Measurements from ENCODE around the gene ITGA1. TPM values are rescaled to one million over a fixed set of nuclear protein-coding genes. Genes with fewer than 3 reads are reported as not detected.

Gene ITGA1
- total and polyA plus RNA-seq, 2 donors (not counting 1 experiment from before 2014, with no cell fraction given) = 0.74 TPM; not detected in 1

DNA sequence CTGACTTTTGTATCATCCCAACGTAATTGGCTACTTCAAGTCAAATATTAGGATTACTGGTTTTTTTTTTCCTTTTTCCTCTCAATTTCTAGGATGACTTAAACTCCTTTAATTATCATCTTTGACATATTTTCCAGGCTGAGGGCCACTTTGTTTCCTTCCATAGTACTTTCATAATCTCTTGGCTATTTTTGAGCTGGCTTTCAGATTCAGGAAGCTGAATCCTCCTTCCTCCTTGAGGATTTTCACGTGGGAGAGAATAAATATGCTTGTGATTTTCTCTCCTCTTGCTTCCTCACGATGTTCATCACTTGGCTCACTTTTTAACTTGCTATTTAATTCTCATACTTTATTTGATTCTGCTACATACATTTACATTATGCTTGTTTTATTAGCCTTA is 88.1 kb downstream of the ITGA1 start:
- peaks cover 34% of the 10 kb centered on the region for H3K27me3 Mint-ChIP-seq
- no peak overlapping the region for H3K9ac ChIP-seq (ENCODE audit: low read length)
- H3K36me3 ChIP-seq (replicated peaks in 1 of 2; ENCODE audit: control extremely low read depth in 1 of 2, control insufficient read depth in 1 of 2, extremely low read depth in 1 of 2, insufficient read depth in 2 of 2, low read length in 1 of 2) = no peaks in the 10 kb centered on the region
- H3K4me2 ChIP-seq (replicated peaks; ENCODE audit: low read depth, low read length, poor library complexity, severe bottlenecking) = no peak overlapping the region
- intact Hi-C loops (cut with micrococcal nuclease) = no loop called here
- TF ChIP-seq, protein P1, sequence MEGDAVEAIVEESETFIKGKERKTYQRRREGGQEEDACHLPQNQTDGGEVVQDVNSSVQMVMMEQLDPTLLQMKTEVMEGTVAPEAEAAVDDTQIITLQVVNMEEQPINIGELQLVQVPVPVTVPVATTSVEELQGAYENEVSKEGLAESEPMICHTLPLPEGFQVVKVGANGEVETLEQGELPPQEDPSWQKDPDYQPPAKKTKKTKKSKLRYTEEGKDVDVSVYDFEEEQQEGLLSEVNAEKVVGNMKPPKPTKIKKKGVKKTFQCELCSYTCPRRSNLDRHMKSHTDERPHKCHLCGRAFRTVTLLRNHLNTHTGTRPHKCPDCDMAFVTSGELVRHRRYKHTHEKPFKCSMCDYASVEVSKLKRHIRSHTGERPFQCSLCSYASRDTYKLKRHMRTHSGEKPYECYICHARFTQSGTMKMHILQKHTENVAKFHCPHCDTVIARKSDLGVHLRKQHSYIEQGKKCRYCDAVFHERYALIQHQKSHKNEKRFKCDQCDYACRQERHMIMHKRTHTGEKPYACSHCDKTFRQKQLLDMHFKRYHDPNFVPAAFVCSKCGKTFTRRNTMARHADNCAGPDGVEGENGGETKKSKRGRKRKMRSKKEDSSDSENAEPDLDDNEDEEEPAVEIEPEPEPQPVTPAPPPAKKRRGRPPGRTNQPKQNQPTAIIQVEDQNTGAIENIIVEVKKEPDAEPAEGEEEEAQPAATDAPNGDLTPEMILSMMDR (IDR thresholded peaks at IDR 0.05) = no peak
- no peak for TF ChIP-seq EZH2 (IDR thresholded peaks at IDR 0.05; ENCODE audit: borderline replicate concordance, insufficient read depth, low read depth, low read length, poor library complexity, severe bottlenecking)
- ATAC-seq (ENCODE audit: low read depth) (no peak), DNase-seq (no peak)
- no peaks in the 10 kb centered on the region for H3K4me1 Mint-ChIP-seq
- no peak overlapping the region for H3K4me3 Mint-ChIP-seq
- no peak overlapping the region for H3K27ac ChIP-seq (ENCODE audit: low read length in 2 of 2)
- peaks cover 0 to 5% (median 0%) of the 10 kb centered on the region in 4 experiments for H3K27me3 ChIP-seq (replicated peaks in 1 of 4; ENCODE audit: control extremely low read depth in 1 of 4, control insufficient read depth in 3 of 4, insufficient read depth in 4 of 4, low read length in 3 of 4)
- no peak overlapping the region for H2AFZ ChIP-seq (ENCODE audit: insufficient read depth, low read depth, low read length, poor library complexity, severe bottlenecking)
- no peaks in the 10 kb centered on the region for H3K4me1 ChIP-seq (ENCODE audit: control insufficient read depth in 2 of 2, insufficient read depth in 2 of 2, low read length in 2 of 2)
- no peaks in the 10 kb centered on the region for H4K20me1 ChIP-seq (ENCODE audit: control insufficient read depth, insufficient read depth, low read length, poor library complexity, severe bottlenecking)
- ChIA-PET POLR2A (no interaction called here), CTCF (no interaction called here)
- H3K9me3 Mint-ChIP-seq (ENCODE audit: insufficient read depth) = no peaks in the 10 kb centered on the region
- no peak overlapping the region for H3K4me3 ChIP-seq (ENCODE audit: control extremely low read depth in 1 of 5, extremely low read depth in 1 of 5, insufficient read depth in 1 of 5, low read depth in 2 of 5, low read length in 4 of 5)
- H3K27ac Mint-ChIP-seq = no peak overlapping the region
- no CpG with 5 or more reads among the region's 3 CpGs for WGBS (ENCODE audit: insufficient coverage)
- no peaks in the 10 kb centered on the region for H3K9me3 ChIP-seq (ENCODE audit: control extremely low read depth in 1 of 3, control insufficient read depth in 2 of 3, insufficient read depth in 1 of 3, low read length in 2 of 3)
- H3K79me2 ChIP-seq (ENCODE audit: control insufficient read depth, insufficient read depth, low read length) = no peaks in the 10 kb centered on the region

DNA sequence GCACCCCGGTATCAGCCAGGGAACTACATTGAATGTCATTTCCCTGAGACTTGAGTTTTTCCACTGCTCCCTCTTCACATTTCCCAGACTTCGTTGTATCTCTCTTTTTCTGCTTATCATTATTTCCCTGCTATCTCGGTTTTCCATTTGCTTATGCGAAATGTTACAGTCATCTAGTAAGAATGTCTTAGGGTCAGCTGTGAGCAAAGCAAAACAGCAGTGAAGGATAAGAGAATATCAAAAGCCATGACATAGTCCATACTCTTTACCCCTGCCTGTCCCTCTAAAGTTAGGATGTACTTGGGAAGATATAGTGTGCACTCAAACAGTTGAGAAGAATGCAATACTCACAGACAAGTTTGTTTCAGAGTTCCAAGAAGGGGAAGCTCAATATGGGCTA is 88.7 kb downstream of the ITGA1 start:
- Mint-ChIP-seq H3K4me3 (no peak overlapping the region), H3K27me3 (peaks cover 34% of the 10 kb centered on the region), H3K4me1 (no peaks in the 10 kb centered on the region), H3K27ac (no peak overlapping the region), H3K9me3 (ENCODE audit: insufficient read depth) (no peaks in the 10 kb centered on the region)
- Histone ChIP-seq H3K27ac (ENCODE audit: low read length in 2 of 2) (no peak overlapping the region), H3K4me3 (ENCODE audit: control extremely low read depth in 1 of 5, extremely low read depth in 1 of 5, insufficient read depth in 1 of 5, low read depth in 2 of 5, low read length in 4 of 5) (no peak overlapping the region), H3K4me2 (replicated peaks; ENCODE audit: low read depth, low read length, poor library complexity, severe bottlenecking) (no peak overlapping the region), H2AFZ (ENCODE audit: insufficient read depth, low read depth, low read length, poor library complexity, severe bottlenecking) (no peak overlapping the region), H3K4me1 (ENCODE audit: control insufficient read depth in 2 of 2, insufficient read depth in 2 of 2, low read length in 2 of 2) (no peaks in the 10 kb centered on the region), H3K27me3 (replicated peaks in 1 of 4; ENCODE audit: control extremely low read depth in 1 of 4, control insufficient read depth in 3 of 4, insufficient read depth in 4 of 4, low read length in 3 of 4) (peaks cover 0 to 5% (median 0%) of the 10 kb centered on the region in 4 experiments), H3K9me3 (ENCODE audit: control extremely low read depth in 1 of 3, control insufficient read depth in 2 of 3, insufficient read depth in 1 of 3, low read length in 2 of 3) (no peaks in the 10 kb centered on the region), H4K20me1 (ENCODE audit: control insufficient read depth, insufficient read depth, low read length, poor library complexity, severe bottlenecking) (no peaks in the 10 kb centered on the region), H3K9ac (ENCODE audit: low read length) (no peak overlapping the region), H3K79me2 (ENCODE audit: control insufficient read depth, insufficient read depth, low read length) (no peaks in the 10 kb centered on the region), H3K36me3 (replicated peaks in 1 of 2; ENCODE audit: control extremely low read depth in 1 of 2, control insufficient read depth in 1 of 2, extremely low read depth in 1 of 2, insufficient read depth in 2 of 2, low read length in 1 of 2) (no peaks in the 10 kb centered on the region)
- ChIA-PET CTCF (no interaction called here), POLR2A (no interaction called here)
- TF ChIP-seq EZH2 (IDR thresholded peaks at IDR 0.05; ENCODE audit: borderline replicate concordance, insufficient read depth, low read depth, low read length, poor library complexity, severe bottlenecking) = no peak
- TF ChIP-seq, protein P1 (IDR thresholded peaks at IDR 0.05) = no peak
- no peak for DNase-seq
- WGBS (ENCODE audit: insufficient coverage) = 90% methylated on average over 1 of the region's 4 CpGs
- no peak for ATAC-seq (ENCODE audit: low read depth)
- intact Hi-C loops (cut with micrococcal nuclease) = no loop called here

All from B cell (primary cell).